Measurements from ENCODE around the gene CCDC78. TPM values are rescaled to one million over a fixed set of nuclear protein-coding genes. Genes with fewer than 3 reads are reported as not detected.
"Not testable (repeated sequence)": the region's sequence is repeated elsewhere in the genome, so short reads cannot be mapped to it uniquely, and the experiment has no call there.

The CCDC78 gene
- polyA plus RNA-seq, 1 donor from 2014 or later: 10.7 TPM

GRCh38 chr16:714558-715476 is 11.4 kb downstream of the CCDC78 start, which contains the start of gene METRN:
TSS of gene METRN (plus strand) at chr16:715118. CDS start at chr16:715290, 172 bp downstream.
- Histone ChIP-seq H3K9ac (ENCODE audit: low read length) (peak within 1 kb of the TSS; percentile 51), H3K4me3 (ENCODE audit: low read length) (peak within 1 kb of the TSS; percentile 61), H3K27ac (ENCODE audit: low read length) (peak within 1 kb of the TSS; percentile 58), H4K20me1 (ENCODE audit: insufficient read depth) (no peaks in the 10 kb centered on the region), H3K36me3 (ENCODE audit: insufficient read depth, low read length) (no peaks in the 10 kb centered on the region), H3K9me3 (ENCODE audit: low read length) (no peaks in the 10 kb centered on the region), H3F3A (ENCODE audit: insufficient read depth, low read length, poor library complexity, severe bottlenecking) (peaks cover 5% of the 10 kb centered on the region), H3K79me2 (replicated peaks; ENCODE audit: insufficient read depth, low read length) (peaks cover 21% of the 10 kb centered on the region), H3K27me3 (ENCODE audit: insufficient read depth, low read depth, low read length) (no peaks in the 10 kb centered on the region), H3K9me2 (ENCODE audit: insufficient read depth, low read length) (no peaks in the 10 kb centered on the region), H3K4me2 (ENCODE audit: low read length) (peak within 1 kb of the TSS; percentile 59), H2AFZ (ENCODE audit: low read depth, low read length) (no peak within 1 kb of the TSS)
- TF ChIP-seq RAD21 (conservative IDR thresholded peaks at IDR 0.05): no peak
- no peak for TF ChIP-seq TAF1 (IDR thresholded peaks at IDR 0.05; ENCODE audit: low read depth)
- TF ChIP-seq REST (IDR thresholded peaks at IDR 0.05; ENCODE audit: borderline replicate concordance): no peak
- TF ChIP-seq MXI1 (conservative IDR thresholded peaks at IDR 0.05; ENCODE audit: poor library complexity, severe bottlenecking): peak; percentile 8
- TF ChIP-seq, protein P1, sequence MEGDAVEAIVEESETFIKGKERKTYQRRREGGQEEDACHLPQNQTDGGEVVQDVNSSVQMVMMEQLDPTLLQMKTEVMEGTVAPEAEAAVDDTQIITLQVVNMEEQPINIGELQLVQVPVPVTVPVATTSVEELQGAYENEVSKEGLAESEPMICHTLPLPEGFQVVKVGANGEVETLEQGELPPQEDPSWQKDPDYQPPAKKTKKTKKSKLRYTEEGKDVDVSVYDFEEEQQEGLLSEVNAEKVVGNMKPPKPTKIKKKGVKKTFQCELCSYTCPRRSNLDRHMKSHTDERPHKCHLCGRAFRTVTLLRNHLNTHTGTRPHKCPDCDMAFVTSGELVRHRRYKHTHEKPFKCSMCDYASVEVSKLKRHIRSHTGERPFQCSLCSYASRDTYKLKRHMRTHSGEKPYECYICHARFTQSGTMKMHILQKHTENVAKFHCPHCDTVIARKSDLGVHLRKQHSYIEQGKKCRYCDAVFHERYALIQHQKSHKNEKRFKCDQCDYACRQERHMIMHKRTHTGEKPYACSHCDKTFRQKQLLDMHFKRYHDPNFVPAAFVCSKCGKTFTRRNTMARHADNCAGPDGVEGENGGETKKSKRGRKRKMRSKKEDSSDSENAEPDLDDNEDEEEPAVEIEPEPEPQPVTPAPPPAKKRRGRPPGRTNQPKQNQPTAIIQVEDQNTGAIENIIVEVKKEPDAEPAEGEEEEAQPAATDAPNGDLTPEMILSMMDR (IDR thresholded peaks at IDR 0.05; ENCODE audit: poor library complexity, severe bottlenecking): no peak

DNA sequence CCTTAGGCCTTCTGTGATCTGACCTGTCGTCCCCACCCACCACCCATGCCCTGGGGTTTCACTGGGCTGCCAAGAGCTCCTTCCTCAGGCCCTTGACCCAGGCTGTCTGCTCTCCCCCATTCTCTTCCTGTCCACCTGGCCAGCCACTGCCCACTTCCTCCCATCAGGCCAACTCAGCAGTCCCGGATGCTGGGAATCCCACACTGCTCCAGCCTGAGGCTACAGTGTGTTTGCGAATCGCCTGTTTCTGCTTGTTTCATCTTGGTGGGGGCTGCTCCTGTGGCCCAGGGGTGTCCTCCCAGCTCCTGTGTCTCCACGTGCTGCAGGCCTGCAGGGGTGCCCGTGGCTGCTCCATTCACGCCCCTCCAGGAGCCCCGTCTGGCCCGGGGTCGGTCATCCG is 12.2 kb downstream of the CCDC78 start:
- no peaks in the 10 kb centered on the region for H4K20me1 ChIP-seq (ENCODE audit: insufficient read depth)
- no peaks in the 10 kb centered on the region for H3K36me3 ChIP-seq (ENCODE audit: insufficient read depth, low read length)
- no peak overlapping the region for H3K4me2 ChIP-seq (ENCODE audit: low read length)
- no peak overlapping the region for H3K27ac ChIP-seq (ENCODE audit: low read length)
- no peaks in the 10 kb centered on the region for H3K9me2 ChIP-seq (ENCODE audit: insufficient read depth, low read length)
- H3K79me2 ChIP-seq (replicated peaks; ENCODE audit: insufficient read depth, low read length): peaks cover 21% of the 10 kb centered on the region
- peaks cover 5% of the 10 kb centered on the region for H3F3A ChIP-seq (ENCODE audit: insufficient read depth, low read length, poor library complexity, severe bottlenecking)
- H2AFZ ChIP-seq (ENCODE audit: low read depth, low read length): no peak overlapping the region
- H3K9me3 ChIP-seq (ENCODE audit: low read length): no peaks in the 10 kb centered on the region
- no peak overlapping the region for H3K9ac ChIP-seq (ENCODE audit: low read length)
- TF ChIP-seq RAD21 (conservative IDR thresholded peaks at IDR 0.05): no peak
- no peak for TF ChIP-seq SMC3 (conservative IDR thresholded peaks at IDR 0.05; ENCODE audit: poor library complexity)
- H3K27me3 ChIP-seq (ENCODE audit: insufficient read depth, low read depth, low read length): no peaks in the 10 kb centered on the region
- H3K4me3 ChIP-seq (ENCODE audit: low read length): no peak overlapping the region

GRCh38 chr16:712740-713250 is 13.4 kb downstream of the CCDC78 start:
- not testable (repeated sequence) for H3K4me2 ChIP-seq (ENCODE audit: low read length); H3F3A ChIP-seq (ENCODE audit: insufficient read depth, low read length, poor library complexity, severe bottlenecking); H2AFZ ChIP-seq (ENCODE audit: low read depth, low read length); H3K36me3 ChIP-seq (ENCODE audit: insufficient read depth, low read length); H3K27ac ChIP-seq (ENCODE audit: low read length); H3K9me3 ChIP-seq (ENCODE audit: low read length); H3K4me3 ChIP-seq (ENCODE audit: low read length); H4K20me1 ChIP-seq (ENCODE audit: insufficient read depth); H3K9me2 ChIP-seq (ENCODE audit: insufficient read depth, low read length); H3K9ac ChIP-seq (ENCODE audit: low read length); H3K27me3 ChIP-seq (ENCODE audit: insufficient read depth, low read depth, low read length)
- TF ChIP-seq, protein P1 (IDR thresholded peaks at IDR 0.05; ENCODE audit: poor library complexity, severe bottlenecking): peak; percentile 57
- TF ChIP-seq RAD21 (conservative IDR thresholded peaks at IDR 0.05) (peak; percentile 25), SMC3 (conservative IDR thresholded peaks at IDR 0.05; ENCODE audit: poor library complexity) (peak; percentile 30)
- peaks cover 21% of the 10 kb centered on the region for H3K79me2 ChIP-seq (replicated peaks; ENCODE audit: insufficient read depth, low read length)

Data from neural cell (in vitro differentiated cells).